Measurements from ENCODE around the gene NUPR2. TPM values are rescaled to one million over a fixed set of nuclear protein-coding genes. Genes with fewer than 3 reads are reported as not detected.
A peak's percentile ranks its signal among the peaks of the same experiment; 100 is the strongest.
"Not testable (repeated sequence)": the region's sequence is repeated elsewhere in the genome, so short reads cannot be mapped to it uniquely, and the experiment has no call there.

Gene NUPR2
- polyA plus RNA-seq (2013, experiment 1 of 2; ENCODE audit: insufficient read length): not detected
- not detected for polyA plus RNA-seq (2013, experiment 2 of 2; ENCODE audit: insufficient read length)

- no peak for DNase-seq
Measured at GRCh38 chr7:56115852-56116538, at the start of gene NUPR2. NUPR2 (minus strand) TSS chr7:56116417; CDS start chr7:56116314, 103 bp downstream.

GRCh38 chr7:56157238-56157790 is 41.1 kb upstream of the NUPR2 start:
- DNase-seq: no peak

DNA sequence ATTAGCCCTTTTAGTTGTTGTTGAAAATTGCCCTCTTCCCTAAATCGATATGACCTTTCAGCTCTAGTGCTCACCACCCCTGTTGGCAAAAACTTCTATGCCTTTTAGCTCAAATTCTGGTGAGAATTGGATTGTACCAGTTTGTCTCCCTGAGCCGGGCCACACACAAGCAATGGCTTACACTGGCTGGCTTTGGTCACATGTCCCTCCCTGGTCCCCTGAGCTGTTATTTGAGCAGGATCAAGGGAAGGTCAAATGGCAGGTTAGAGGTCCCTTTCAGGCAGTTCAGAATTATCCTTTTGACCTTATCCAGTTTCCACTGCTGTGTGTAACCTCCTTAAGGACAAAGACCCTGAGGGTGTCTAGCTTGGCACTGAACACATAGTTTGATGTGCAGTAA is 14.8 kb upstream of the NUPR2 start:
- DNase-seq: not testable (repeated sequence)

GRCh38 chr7:56127241-56127975 is 11.2 kb upstream of the NUPR2 start:
- DNase-seq: no peak

- DNase-seq: no peak
Measured at GRCh38 chr7:56125831-56126230, 9.6 kb upstream of the NUPR2 start.

DNA sequence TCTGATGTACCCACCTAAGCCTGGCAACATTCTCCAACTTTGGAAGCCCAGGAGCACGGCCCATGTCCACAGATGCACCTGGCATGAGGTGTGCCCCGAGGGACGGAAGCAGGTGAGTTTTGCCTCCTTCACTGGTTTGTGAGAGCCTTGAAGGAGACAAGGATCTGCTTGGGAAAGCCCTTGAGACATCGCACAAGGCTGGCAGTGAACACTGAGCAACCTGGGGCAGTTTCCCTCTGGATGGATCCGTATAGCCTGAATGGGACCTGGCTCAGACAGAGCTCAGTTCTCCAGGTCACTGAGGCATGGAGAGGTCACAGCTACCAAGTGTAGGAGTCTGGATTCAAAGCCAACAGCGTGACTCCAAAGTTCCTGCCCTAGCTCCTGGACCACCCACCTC is 8.8 kb upstream of the NUPR2 start:
- no peak for DNase-seq

GRCh38 chr7:56121440-56121839 is 5.2 kb upstream of the NUPR2 start:
- DNase-seq: no peak

GRCh38 chr7:56112244-56112643 is 4.0 kb downstream of the NUPR2 start:
- DNase-seq: not testable (repeated sequence)

DNA sequence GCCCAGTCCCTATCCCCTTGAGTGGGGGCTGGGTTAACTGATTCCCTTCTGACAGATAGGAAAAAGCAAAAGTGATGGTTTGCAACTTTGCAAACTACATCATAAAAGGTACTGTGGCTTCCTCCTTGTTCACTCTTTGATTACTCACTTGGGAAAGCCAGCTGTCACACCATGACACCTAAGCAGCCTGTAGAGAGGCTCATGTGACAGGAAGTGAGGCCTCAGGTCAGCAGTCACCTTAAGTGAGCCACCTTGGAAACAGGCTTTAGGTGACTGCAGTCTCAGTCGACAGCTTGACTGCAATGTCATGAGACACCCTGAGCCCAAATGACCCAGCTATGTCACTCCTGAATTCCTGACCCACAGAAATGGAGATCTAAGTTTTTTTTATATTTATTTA is 5.6 kb downstream of the NUPR2 start:
- no peak for DNase-seq

DNA sequence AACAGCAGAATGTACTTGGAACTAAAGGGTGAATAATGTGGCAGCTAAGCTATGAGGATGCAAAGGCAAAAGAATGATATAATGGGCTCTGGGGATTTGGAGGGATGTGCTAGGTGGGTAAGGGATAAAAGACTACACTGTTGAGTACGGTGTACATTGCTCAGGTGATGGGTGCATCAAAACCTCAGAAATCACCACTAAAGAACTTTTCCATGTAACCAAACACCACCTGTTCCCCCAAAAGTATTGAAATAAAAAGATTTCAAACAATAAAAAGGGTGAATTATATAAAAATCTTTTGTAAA is 8.3 kb downstream of the NUPR2 start:
- no peak for DNase-seq

GRCh38 chr7:56106108-56107073 is 9.8 kb downstream of the NUPR2 start, which contains the start of gene CHCHD2:
CHCHD2 (minus strand) TSS chr7:56106476; CDS start chr7:56106413, 63 bp downstream.
- peak; percentile 99 for DNase-seq

DNA sequence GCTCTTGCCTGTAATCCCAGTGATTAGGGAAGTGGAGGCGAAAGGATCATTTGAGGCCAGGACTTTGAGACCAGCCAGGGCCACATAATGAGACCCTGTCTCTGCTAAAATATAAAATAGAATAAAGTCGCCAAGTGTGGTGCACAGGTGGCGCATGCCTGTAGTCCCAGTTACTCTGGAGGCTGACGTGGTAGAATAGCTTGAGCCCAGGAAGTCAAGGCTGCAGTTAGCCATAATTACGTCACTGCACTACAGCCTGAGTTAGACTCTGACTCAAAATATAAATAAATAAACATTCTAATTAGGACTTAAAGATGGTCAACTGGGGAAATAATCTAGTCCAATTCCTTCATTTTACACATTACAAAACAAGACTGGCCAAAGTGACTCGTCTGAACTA is 10.7 kb downstream of the NUPR2 start:
- peak; percentile 61 for DNase-seq

- DNase-seq: not testable (repeated sequence)
Measured at GRCh38 chr7:56104138-56104537, 12.1 kb downstream of the NUPR2 start.

DNA sequence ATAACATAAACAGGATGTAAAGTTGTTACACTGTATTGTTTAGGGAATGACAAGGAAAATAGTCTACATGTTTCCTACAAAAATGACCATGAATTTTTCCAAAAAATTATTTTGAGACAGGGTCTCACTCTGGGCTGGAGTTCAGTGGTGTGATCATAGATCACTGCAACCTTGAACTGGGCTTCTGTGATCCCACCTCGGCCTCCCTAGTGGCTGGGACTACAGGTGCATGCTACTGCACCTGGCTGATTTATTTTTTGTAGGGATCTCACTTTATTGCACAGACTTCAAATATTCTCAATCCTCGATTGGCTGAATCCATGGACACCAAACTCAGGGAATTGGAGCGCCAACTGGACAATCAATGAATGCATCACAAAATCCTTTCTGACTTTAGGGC is 16.6 kb downstream of the NUPR2 start:
- no peak for DNase-seq

- DNase-seq: not testable (repeated sequence)
Measured at GRCh38 chr7:56098187-56099008, 17.8 kb downstream of the NUPR2 start.

- DNase-seq: peak; percentile 89
Measured at GRCh38 chr7:56097700-56098099, 18.5 kb downstream of the NUPR2 start.

DNA sequence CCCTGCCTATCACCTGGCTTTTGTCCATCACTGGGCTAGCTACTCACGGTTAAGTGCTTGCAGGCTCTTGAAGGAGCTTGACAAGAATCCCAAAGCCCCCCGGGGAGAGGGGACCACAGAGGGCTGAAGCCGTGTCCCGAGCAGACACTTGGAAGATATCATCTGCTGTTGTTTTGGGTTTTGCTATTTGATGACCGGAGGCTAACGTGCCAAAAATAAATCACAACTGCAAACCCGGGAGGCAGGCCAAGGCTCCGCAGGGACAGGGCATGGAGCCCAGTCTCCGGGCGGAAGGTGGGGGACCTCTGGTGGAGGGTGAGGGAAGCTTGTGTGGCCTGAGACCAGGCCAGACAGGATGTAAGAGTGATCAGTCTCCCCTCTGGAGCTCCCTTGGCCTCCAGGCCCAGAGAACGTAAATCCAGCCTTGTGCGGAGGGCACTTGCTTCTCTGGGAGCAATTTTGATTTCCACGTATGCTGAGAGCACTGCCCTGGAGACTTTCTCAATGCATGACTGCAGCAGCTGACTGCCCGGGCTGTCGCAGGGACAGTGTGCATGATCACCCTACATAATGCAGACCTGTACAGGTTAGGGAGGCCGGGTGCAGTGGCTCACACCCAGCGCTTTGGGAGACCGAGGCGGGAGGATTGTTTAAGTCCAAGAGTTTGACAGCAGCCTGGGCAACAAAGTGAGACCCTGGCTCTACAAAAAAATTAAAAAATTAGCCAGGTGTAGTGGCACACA is 23.3 kb downstream of the NUPR2 start, which contains the start of gene PHKG1:
Gene PHKG1, minus strand, starts transcription at position 164 of the 743 bp plus-strand sequence. CDS start 4,011 bp downstream, outside the sequence.
- DNase-seq: peak; percentile 73

DNA sequence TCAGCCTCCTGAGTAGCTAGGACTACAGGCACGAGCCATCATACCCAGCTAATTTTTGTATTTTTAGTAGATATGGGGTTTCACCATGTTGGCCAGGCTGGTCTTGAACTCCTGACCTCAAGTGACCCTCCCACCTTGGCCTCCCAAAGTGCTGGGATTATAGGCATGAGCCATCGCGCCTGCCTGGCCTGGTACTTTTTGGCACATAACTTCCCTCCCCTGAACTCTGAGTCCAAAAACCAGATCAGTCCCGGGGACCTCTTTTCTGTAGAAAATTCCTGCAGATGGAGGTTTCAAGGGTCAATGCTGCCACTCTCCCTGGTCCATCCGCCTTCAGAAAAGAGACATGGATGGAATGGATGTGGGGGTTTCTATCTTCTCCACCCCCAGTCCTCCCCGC is 23.8 kb downstream of the NUPR2 start:
- not testable (repeated sequence) for DNase-seq

DNA sequence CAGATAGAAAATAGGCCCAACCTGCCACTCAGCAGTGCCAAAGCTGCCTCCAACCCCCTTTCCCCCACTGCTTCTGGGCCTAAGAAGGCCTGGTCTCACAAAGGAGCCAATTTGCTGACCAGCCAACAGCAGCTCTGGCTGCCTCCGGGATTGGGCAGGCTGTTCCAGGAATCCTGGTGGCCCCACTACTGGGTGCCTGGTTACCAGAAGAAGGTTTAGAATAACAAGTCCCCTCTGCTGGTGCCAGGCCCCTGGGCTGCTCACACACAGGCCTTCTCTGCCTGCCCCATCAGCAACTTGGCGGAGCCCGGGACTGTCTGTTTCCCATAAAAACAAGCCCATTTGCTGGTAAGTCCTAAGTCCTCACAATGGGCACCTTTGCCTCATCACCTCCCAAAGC is 24.6 kb downstream of the NUPR2 start:
- no peak for DNase-seq

GRCh38 chr7:56087445-56087844 is 28.8 kb downstream of the NUPR2 start:
- DNase-seq: no peak

DNA sequence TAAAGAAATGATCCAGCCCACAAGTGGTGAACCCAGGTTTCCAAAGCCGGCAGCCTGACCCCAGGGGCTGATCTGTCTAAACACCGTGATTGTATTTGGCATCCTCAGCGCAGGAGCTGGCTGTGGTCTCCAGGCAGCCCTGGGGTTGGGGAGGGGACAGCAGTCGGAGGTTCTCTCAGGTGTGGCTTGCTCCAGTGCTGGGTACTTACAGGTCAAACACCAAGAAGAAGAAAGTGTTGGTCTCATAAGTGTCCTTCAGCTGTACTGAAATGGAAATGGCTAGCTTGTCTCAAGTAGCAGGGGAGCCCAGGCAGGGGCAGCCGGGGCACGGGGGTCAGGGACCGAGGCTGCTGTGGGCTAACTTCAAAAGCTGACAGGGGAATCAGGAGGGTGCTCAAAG is 29.5 kb downstream of the NUPR2 start:
- no peak for DNase-seq
